Measurements from ENCODE around the gene FKBP1B.

- no peak for TF ChIP-seq CTCF (IDR thresholded peaks at IDR 0.05; ENCODE audit: insufficient read depth, low read length, poor library complexity, severe bottlenecking)
- no peak for TF ChIP-seq EZH2phosphoT487 (conservative IDR thresholded peaks at IDR 0.05; ENCODE audit: low read length)
Observed at GRCh38 chr2:24048769-24049484, 614 bp upstream of the FKBP1B start.
